Upper lobe of left lung (tissue), 4 donors: ENCODE results near the gene CYP2R1.

Experiments used
- CTCF ChIP-seq, 6 experiments: fragments of 450-650 bp in 4 of 6; fragments of 200-600 bp in 2 of 6; sonication (generic) in 2 of 6; IDR thresholded peaks; one replicate each; pipeline ENCODE4 v1.5.1; 2016 to 2019; ENCODE audit warnings: antibody characterized with exemption in 6 of 6
- EP300 ChIP-seq, 4 donors: sonication (generic); formaldehyde crosslinking; IDR thresholded peaks; one replicate each; pipeline ENCODE4 v1.5.1; 2017; ENCODE audit warnings: antibody characterized with exemption in 4 of 4, control low read depth in 2 of 4
- POLR2A ChIP-seq, 4 donors: fragments of 450-650 bp; IDR thresholded peaks; one replicate each; pipeline ENCODE4 v1.5.1; 2016 to 2017; ENCODE audit warnings: antibody characterized with exemption in 4 of 4, mild to moderate bottlenecking in 2 of 4
- POLR2AphosphoS5 ChIP-seq, 2 donors: sonication (generic); formaldehyde crosslinking; IDR thresholded peaks; one replicate each; pipeline ENCODE4 v1.5.1; 2017; ENCODE audit warnings: antibody characterized with exemption in 2 of 2

- TF ChIP-seq CTCF (IDR thresholded peaks at IDR 0.05) (no peak), POLR2A (IDR thresholded peaks at IDR 0.05) (no peak), POLR2AphosphoS5 (IDR thresholded peaks at IDR 0.05) (no peak), EP300 (IDR thresholded peaks at IDR 0.05) (no peak)
These were observed 50.0 kb downstream of the CYP2R1 start for GRCh38 chr11:14842002-14842401.
